ENCODE data around the gene RBMXL2. TPM values are rescaled to one million over a fixed set of nuclear protein-coding genes. Genes with fewer than 3 reads are reported as not detected.

RBMXL2 gene
- total RNA-seq, result not detected

GRCh38 chr11:7088921-7089320 is at the start of gene RBMXL2:
TSS of gene RBMXL2 (plus strand) at chr11:7088998. CDS start at chr11:7089121, 123 bp downstream.
- no peak for DNase-seq

- DNase-seq, result no peak
These were observed 42.2 kb upstream of the RBMXL2 start for GRCh38 chr11:7046474-7047175.

- no peak for DNase-seq
These were observed 38.6 kb upstream of the RBMXL2 start for GRCh38 chr11:7050191-7050590.

- DNase-seq, result no peak
These were observed 31.8 kb upstream of the RBMXL2 start for GRCh38 chr11:7056828-7057513.

GRCh38 chr11:7057641-7058040 is 31.2 kb upstream of the RBMXL2 start:
- DNase-seq, result no peak

GRCh38 chr11:7060868-7061267 is 27.9 kb upstream of the RBMXL2 start:
- no peak for DNase-seq

- DNase-seq, result no peak
These were observed 26.3 kb upstream of the RBMXL2 start for GRCh38 chr11:7062534-7062933.

- no peak for DNase-seq
These were observed 16.3 kb upstream of the RBMXL2 start for GRCh38 chr11:7072401-7073028.

- DNase-seq, result no peak
These were observed 11.7 kb upstream of the RBMXL2 start for GRCh38 chr11:7077101-7077500.

GRCh38 chr11:7079545-7080135 is 9.2 kb upstream of the RBMXL2 start:
- no peak for DNase-seq

GRCh38 chr11:7080900-7081299 is 7.9 kb upstream of the RBMXL2 start:
- no peak for DNase-seq

GRCh38 chr11:7081441-7081840 is 7.4 kb upstream of the RBMXL2 start:
- DNase-seq, result no peak

- DNase-seq, result no peak
These were observed 792 bp downstream of the RBMXL2 start for GRCh38 chr11:7089328-7090251.

- DNase-seq, result peak; percentile 10
These were observed 9.5 kb downstream of the RBMXL2 start for GRCh38 chr11:7098235-7098832.

- DNase-seq, result no peak
These were observed 27.0 kb downstream of the RBMXL2 start for GRCh38 chr11:7115780-7116179.

GRCh38 chr11:7116370-7116769 is 27.6 kb downstream of the RBMXL2 start:
- DNase-seq, result no peak

- DNase-seq, result no peak
These were observed 49.3 kb downstream of the RBMXL2 start for GRCh38 chr11:7138051-7138450.
